GM21528 (cell line): ENCODE measurements around the gene PTMS.

Experiments used
- ATAC-seq: cut with Tn5 transposase; IDR thresholded peaks from one replicate; pipeline ENCODE4 v1.9.1; 2021; ENCODE audit warnings: mild to moderate bottlenecking, moderate library complexity; ENCODE audit not compliant: unreplicated experiment, low FRiP score

The PTMS gene

DNA sequence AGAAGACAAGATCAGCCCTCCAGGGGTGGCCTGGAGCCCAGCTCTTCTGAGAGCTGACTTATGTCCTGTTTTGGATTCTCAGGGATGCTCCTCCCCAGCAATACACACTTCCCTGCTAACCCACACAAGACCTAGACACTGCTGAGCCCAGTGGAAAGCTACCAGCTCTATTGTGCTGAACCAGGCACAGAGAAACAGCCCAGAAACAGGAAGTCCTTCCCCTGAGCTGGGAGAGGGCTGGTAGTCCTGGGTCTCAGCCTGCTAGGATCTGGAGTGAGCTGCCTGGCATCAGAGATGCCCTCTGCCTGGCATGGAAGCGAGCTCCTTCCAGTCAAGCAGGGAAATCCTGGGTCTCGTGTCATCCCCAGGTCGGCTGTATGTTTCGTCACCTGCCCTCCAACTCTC is 4.9 kb downstream of the PTMS start:
- ATAC-seq: no peak

DNA sequence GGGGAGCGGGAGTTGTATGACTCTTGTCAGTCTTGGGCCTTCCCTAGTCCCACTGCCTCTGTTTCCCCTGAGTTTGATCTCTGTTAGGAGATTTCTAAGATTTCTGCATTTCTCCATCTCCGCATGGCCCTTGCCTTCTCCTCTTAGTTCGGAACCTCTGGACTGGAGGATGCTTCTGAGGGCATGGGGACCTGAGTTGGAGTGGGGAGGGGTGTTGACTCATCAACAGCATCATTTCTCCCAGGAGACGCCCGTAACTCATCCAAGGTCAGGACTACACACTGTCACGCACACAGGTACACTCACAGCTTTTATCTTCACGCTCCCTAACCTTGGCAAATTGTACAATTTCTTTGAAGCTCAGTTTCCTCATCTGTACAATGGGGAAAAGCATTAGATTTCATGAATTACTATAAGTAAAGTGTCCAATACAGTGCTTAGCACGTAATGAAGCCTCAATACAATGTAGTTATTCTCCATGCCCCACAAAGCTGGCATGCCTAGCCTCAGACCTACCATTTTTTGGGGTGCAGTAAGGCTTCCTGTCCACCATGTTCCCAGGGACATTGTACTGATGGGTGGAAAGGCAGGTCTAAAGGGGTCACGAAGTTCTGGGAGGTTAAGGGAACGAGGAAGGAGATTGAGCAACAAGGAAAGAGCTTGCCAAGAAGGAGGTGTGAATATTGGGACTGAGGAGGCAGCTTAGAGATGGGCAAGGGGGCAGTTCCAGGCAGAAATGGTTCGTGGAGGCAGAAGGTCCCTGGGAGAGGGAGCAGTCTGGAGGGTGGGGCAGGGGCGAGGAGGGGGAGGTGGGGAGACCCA is 5.6 kb downstream of the PTMS start:
- no peak for ATAC-seq

DNA sequence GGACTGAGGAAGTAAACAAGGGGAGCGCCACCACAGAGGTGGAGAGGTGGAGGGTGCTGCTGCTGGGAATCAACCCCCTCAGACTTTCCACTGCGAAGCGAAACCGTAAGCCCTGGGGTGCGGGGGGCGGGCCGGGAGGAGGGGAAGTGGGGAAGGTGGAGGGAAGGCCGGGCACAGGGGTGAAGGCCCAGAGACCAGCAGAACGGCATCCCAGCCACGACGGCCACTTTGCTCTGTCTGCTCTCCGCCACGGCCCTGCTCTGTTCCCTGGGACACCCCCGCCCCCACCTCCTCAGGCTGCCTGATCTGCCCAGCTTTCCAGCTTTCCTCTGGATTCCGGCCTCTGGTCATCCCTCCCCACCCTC is 6.2 kb downstream of the PTMS start, which contains the start of gene LAG3:
Gene LAG3, plus strand, starts transcription at position 190 of the 365 bp plus-strand sequence. CDS start 333 bp downstream, outside the sequence.
- ATAC-seq: no peak

DNA sequence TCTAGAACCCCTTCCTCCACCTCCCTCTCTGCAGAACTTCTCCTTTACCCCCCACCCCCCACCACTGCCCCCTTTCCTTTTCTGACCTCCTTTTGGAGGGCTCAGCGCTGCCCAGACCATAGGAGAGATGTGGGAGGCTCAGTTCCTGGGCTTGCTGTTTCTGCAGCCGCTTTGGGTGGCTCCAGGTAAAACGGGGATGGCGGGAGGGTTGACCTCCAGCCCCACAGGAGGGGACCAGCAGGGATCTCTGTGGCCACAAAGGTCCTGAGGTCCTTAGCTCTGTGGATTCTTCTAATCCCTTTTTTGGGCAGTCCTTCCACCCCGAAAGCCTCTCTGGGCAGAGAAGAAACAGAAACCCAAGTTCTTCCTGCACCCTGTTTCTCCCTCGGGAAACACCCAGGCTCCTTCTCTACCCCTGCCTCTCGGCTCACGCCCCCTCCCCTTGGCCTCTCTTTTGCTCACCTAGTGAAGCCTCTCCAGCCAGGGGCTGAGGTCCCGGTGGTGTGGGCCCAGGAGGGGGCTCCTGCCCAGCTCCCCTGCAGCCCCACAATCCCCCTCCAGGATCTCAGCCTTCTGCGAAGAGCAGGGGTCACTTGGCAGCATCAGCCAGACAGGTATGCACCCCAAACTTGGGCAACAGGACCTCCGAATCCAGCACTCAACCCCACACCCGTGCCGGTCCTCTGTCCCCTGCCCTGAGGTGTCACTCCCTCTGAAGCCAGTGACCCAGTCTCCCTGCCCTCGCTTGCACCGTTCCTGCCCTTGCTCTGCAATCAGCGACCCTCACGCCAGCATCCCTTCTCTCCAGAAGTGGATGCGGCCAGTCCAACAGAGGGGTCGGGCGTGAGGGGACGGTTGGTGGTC is 6.8 kb downstream of the PTMS start:
- ATAC-seq: no peak

DNA sequence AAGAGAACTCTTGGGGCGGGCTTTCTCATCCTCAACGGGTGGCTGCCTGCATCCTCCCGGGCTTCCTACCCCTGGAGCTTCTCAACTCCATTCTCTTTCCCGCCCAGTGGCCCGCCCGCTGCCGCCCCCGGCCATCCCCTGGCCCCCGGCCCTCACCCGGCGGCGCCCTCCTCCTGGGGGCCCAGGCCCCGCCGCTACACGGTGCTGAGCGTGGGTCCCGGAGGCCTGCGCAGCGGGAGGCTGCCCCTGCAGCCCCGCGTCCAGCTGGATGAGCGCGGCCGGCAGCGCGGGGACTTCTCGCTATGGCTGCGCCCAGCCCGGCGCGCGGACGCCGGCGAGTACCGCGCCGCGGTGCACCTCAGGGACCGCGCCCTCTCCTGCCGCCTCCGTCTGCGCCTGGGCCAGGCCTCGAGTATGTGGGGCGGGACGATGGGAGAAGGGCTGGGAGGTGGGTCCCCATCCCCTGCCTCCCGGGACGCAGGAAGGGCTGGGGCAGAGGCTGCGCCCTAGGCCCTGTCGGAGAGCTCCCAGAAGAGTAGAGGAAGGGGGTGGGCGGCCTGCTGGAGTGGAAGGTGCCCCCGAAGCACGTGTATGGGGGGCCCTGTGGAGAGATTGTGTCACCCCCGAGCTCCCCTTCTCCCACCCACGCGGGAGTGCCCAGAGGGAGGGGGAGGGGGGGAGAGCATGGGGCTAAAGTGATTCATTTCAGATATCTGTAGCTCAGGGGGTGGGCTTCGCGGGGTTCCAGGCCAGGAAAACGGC is 7.6 kb downstream of the PTMS start:
- ATAC-seq: no peak

DNA sequence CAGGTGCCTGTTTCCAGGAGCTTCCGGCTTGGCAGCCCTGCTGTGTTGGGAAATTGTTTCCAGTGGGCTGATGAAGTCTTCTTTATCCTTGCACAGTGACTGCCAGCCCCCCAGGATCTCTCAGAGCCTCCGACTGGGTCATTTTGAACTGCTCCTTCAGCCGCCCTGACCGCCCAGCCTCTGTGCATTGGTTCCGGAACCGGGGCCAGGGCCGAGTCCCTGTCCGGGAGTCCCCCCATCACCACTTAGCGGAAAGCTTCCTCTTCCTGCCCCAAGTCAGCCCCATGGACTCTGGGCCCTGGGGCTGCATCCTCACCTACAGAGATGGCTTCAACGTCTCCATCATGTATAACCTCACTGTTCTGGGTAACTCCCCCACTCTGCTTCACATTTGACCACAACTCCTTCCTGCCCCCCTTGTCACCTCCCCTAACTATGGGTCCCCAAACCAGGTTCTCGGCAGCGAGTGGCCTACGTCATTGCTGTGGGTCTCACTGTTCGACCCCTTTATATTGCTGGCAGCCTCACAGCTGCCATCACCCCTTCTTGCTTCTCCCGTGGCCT is 8.4 kb downstream of the PTMS start:
- ATAC-seq: no peak

DNA sequence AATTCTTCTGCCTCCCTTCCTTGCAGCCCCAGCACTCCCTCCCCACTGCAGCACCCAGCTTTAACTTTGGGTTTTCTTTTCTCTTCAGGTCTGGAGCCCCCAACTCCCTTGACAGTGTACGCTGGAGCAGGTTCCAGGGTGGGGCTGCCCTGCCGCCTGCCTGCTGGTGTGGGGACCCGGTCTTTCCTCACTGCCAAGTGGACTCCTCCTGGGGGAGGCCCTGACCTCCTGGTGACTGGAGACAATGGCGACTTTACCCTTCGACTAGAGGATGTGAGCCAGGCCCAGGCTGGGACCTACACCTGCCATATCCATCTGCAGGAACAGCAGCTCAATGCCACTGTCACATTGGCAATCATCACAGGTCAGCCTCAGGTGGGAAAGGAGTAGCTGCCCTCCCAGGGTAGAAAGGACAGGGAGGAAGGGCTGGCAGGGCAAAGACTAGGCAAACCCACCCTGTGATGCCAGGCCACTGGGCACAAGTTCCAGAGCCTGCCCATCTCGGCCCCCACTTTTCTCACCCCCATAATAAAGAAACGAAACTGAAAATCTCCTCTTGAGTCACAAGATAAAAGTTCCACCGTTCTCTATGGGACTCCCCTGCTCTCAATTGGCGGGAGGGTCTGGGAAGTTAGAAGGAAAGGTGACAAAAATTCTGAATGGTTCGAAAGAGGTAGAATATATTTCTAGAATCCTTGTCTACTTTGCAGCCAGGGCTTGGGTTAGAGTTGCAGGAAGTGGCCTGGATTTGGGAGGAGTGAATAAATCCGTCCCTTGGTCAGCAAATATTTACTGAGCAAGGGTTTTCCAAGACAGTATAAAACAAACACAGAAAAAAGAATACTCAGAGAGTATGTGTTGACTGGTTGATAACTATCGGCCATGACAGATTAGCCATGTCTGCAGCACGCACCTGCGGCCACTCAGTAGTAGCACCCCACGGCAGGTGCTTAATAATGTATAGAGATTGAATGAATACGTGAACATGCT is 9.3 kb downstream of the PTMS start:
- no peak for ATAC-seq

DNA sequence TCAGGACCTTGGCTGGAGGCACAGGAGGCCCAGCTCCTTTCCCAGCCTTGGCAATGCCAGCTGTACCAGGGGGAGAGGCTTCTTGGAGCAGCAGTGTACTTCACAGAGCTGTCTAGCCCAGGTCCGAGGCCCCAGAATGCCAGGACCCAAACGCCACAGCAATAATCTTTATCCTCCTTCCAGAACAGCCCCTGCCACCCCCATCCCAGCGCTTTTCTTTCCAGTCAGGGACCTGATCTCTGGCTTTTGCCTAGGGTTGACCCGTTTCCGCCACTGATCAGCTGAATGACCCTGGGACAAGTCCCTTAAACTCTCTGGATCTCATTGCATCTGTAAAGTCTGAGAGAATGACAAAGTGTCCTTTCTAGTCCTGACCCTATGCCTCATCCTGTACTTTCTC is 11.2 kb downstream of the PTMS start:
- no peak for ATAC-seq

DNA sequence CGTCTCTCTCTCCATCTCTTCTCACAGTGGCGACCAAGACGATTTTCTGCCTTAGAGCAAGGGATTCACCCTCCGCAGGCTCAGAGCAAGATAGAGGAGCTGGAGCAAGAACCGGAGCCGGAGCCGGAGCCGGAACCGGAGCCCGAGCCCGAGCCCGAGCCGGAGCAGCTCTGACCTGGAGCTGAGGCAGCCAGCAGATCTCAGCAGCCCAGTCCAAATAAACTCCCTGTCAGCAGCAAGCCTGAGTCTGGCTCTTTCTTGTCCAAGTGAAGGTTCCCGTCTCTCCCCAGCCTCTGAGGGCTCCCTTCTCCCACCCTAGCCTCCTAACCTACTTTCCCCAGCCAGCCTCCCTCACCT is 12.0 kb downstream of the PTMS start:
- peak; percentile 20 for ATAC-seq

DNA sequence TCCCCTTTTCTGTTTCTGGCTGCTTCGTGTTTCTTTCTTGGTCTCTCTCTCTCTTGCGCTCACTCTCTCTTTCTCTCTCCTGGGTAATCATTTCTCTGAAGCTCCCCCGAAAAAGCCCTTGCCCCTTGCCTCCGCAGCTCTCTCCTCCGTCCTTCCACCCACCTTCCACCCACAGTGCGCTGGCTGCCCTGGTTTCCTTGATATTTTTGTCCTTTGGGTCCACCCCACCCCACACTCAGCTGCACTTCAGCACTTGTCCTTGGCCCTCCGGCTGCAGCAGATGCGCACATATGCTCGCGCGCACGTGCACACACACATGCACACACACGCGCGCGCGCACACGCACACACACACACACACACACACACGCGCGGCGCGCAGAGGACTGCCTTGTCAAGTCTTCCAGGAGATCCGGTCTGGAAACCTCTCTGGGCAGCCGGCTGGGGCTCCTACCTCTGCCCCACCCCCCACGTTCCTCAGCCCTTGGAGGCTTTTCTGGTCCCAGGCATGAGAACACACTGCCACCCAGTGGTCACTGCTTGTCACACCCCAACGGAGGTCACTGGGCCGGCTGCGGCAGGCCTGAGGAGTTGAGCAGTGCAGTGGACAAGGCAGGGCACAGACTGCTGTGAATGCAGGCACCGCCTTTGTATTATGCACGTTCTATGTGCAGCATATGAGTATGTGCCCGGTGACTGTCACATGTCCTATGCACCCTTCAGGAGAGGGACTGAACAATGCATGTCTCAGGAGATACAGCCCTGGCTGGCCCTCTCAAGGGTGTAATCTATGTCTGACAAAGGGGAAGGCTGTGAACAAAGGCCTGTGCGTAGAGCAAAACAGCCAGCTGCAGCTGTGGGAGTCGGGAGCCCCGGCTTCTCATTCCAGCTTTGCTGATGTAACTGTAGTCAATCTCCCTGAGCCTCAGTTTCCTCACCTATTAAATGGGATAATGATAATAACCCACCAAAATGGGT is 12.7 kb downstream of the PTMS start:
- ATAC-seq: peak; percentile 80

DNA sequence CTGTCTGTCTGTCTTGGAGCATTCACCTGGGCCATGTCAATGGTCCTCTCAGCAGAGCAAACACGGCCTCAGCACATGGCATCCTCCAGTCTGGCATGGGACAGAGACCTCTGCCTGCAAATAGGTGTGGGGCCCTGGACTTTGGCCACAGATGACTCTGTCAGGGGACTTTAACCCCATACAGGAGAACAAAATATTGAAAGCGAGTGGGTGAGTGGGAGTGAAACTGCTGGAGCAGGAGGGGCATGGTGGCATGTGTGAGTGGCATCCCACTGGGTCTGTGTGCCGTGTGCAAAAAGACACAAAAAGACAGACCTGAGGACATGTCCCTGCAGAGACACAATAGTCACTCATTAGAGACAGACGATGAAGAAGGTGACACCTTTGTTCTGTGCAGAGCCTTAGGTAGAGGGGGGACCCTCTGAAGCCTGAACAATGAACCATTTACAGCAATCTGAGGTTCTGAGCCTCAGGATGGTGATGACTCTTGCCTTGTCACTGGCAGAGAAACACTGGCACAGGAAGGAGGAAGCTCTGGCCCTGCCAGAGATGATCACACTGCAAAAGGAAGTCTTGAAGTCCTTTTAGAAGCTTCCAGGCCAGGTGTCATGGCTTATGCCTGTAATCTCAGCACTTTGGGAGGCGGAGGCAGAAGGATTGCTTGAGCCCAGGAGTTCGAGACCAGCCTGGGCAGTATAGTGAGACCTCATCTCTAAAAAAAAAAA is 13.7 kb downstream of the PTMS start:
- ATAC-seq: no peak

DNA sequence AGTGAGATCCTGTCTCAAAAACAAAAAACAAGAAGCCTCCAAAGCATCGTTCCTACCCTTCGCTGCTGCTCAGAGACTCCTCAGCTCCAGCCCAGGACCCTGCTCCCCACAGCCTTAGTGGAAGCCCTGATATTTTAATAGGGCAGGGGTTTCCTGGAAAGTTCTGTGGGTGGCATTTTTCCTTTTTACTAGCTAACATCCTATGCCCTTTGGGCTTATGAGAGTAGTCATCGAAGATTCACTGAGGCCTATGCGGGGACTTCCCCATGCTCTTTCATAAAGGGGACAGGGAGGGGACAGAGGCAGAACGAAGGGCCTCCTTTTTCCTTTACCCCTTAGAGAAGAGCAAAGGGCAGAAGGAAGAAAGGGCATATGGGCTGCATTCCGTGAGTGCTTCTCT is 14.4 kb downstream of the PTMS start:
- no peak for ATAC-seq

DNA sequence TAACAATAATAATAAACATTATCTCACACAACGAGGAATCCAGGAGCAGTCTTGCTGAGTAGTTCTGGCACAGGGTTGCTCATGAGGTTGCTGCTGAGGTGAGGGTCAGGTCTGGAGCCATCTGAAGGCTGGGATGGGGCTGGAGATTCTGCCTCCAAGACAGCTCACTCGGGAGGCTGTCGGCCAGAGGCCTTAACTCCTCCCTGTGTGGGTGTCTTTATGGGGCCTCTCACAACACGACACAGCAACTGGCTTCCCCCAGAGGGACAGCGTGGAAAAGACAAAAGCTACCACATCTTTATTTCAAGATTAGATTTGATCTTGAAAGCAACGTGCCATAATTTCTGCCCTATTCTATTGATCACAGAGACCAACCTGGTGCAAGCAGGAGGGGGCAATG is 16.0 kb downstream of the PTMS start:
- no peak for ATAC-seq

DNA sequence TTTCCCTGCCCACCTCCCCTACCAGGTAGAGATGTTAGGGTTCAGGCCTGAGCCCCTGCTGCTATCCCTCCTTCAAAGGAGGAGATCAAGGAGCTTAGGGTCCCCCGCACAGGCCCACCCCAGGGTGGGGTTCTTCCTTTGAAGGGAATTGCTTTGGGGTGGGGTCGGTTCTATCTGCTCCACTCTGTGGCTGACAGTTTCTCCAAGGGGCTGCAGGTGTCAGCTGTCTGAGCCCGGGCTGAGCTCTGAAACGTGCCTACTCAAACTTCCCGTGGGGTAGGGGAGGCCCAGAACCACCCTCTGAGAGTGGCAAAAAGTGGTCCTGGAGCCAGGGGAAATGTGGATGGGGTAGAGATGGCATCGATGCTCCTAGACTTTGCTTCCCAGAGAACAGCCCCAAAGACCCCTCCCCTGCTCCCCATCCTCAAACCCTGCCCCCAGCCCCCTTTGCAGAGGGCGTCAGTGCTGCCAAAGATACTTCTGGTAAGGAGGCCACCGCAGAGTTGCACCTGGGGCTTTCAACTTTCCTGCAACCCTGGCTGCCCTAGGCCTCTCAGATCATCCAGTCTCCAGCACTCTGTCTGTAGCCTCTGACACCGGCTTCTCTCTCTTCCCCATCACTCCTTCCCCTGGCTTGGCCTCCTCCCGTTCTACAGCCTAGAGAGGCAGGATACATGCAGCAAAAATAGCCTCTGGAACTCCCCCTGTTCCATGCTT is 16.8 kb downstream of the PTMS start:
- ATAC-seq: no peak

DNA sequence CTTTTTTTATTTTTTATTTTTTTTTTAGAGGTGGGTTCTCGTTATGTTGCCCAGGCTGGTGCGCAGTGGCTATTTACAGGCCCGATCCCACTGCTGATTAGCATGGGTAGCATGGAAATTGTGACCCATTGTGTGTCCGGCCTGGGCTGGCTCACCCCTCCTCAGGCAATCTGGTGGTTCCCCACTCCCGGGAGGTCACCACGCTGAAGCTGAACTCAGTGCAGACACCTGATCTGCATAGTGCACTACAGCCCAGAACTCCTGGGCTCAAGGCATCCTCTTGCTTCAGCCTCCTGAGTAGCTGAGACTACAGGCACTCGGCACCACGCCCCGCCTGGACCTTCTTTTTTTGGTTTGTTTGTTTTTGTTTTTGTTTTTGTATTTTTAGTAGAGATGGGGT is 17.7 kb downstream of the PTMS start:
- no peak for ATAC-seq

DNA sequence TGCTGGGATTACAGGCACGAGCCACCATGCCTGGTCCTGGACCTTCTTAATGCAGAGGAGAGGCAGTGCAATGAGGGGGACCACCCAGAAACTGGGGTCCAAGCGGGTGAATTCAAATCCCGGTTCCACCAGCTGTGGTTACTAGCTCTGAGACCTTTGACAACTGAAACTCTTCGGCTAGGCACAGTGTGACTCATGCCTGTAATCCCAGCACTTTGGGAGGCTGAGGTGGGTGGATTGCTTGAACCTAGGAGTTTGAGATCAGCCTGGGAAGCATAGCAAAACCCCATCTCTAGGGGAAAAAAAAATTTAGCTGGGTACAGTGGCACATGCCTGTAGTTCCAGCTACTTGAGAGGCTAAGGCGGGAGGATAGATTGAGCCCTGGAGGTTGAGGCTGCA is 18.1 kb downstream of the PTMS start:
- ATAC-seq: no peak

DNA sequence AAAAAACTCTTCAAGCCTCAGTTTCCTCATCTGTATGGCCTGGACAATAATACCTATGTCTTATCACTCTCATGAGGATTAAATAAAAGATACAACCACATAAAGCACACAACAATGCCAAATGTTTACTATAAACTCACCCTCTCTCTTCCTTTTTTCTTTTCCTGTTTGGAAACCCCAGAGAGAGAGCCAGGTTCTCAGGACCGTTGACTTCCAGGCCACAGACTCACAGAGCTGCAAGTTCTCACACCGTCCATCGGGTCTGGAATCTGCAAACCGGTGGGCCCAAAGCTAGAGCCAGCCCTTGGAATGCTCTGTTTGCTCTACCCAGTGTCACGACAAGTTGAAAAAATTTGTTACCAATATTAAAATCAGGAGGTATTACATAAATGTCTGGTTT is 18.6 kb downstream of the PTMS start:
- ATAC-seq: no peak
